ENCODE measurements around the gene CHAC1. TPM values are rescaled to one million over a fixed set of nuclear protein-coding genes. Genes with fewer than 3 reads are reported as not detected.

Gene CHAC1
- total RNA-seq, 1 donor: 30.0 TPM

GRCh38 chr15:40932156-40932555 lies 21.1 kb upstream of the CHAC1 start:
- H3K27me3 ChIP-seq (ENCODE audit: insufficient read depth, low read length): peaks cover 61% of the 10 kb centered on the region
- H3K9me3 ChIP-seq (ENCODE audit: low read depth, low read length): no peaks in the 10 kb centered on the region
- DNase-seq (ENCODE audit: insufficient read length, low spot score, missing footprints): peak; percentile 77
- H3K27ac ChIP-seq (ENCODE audit: low read depth, low read length): no peak overlapping the region
- peaks cover 22% of the 10 kb centered on the region for H3K4me1 ChIP-seq (ENCODE audit: insufficient read depth, low read length)
- no peak for TF ChIP-seq CTCF (IDR thresholded peaks at IDR 0.05; ENCODE audit: extremely low read depth, low read depth, low read length)
- no peaks in the 10 kb centered on the region for H3K79me2 ChIP-seq (ENCODE audit: insufficient read depth, low read length)
- H4K20me1 ChIP-seq (ENCODE audit: insufficient read depth, low read length): no peaks in the 10 kb centered on the region
- H2AFZ ChIP-seq (ENCODE audit: low read length): no peak overlapping the region
- no peak overlapping the region for H3K4me2 ChIP-seq (ENCODE audit: insufficient read depth, low read length)
- H3K36me3 ChIP-seq (ENCODE audit: insufficient read depth, low read length): no peaks in the 10 kb centered on the region
- H3K4me3 ChIP-seq (ENCODE audit: insufficient read depth, low read length): no peak overlapping the region

GRCh38 chr15:40932649-40933516 lies 20.4 kb upstream of the CHAC1 start:
- H3K4me2 ChIP-seq (ENCODE audit: insufficient read depth, low read length): no peak overlapping the region

GRCh38 chr15:40933517-40933902 lies 19.8 kb upstream of the CHAC1 start:
- peaks cover 50% of the 10 kb centered on the region for H3K27me3 ChIP-seq (ENCODE audit: insufficient read depth, low read length)
- H3K4me2 ChIP-seq (ENCODE audit: insufficient read depth, low read length): no peak overlapping the region
- H3K4me3 ChIP-seq (ENCODE audit: insufficient read depth, low read length): no peak overlapping the region
- no peaks in the 10 kb centered on the region for H4K20me1 ChIP-seq (ENCODE audit: insufficient read depth, low read length)
- no peak overlapping the region for H2AFZ ChIP-seq (ENCODE audit: low read length)
- H3K9me3 ChIP-seq (ENCODE audit: low read depth, low read length): no peaks in the 10 kb centered on the region
- H3K4me1 ChIP-seq (ENCODE audit: insufficient read depth, low read length): peaks cover 27% of the 10 kb centered on the region
- H3K36me3 ChIP-seq (ENCODE audit: insufficient read depth, low read length): no peaks in the 10 kb centered on the region
- H3K27ac ChIP-seq (ENCODE audit: low read depth, low read length): no peak overlapping the region
- H3K79me2 ChIP-seq (ENCODE audit: insufficient read depth, low read length): no peaks in the 10 kb centered on the region
- TF ChIP-seq CTCF (IDR thresholded peaks at IDR 0.05; ENCODE audit: extremely low read depth, low read depth, low read length): no peak
- DNase-seq (ENCODE audit: insufficient read length, low spot score, missing footprints): peak; percentile 88

More at GRCh38 chr15:40932649-40933516, 20.4 kb upstream of the CHAC1 start:
- peak; percentile 80 for DNase-seq (ENCODE audit: insufficient read length, low spot score, missing footprints)
- Histone ChIP-seq H3K4me3 (ENCODE audit: insufficient read depth, low read length) (no peak overlapping the region), H4K20me1 (ENCODE audit: insufficient read depth, low read length) (no peaks in the 10 kb centered on the region), H3K27ac (ENCODE audit: low read depth, low read length) (no peak overlapping the region), H3K9me3 (ENCODE audit: low read depth, low read length) (no peaks in the 10 kb centered on the region), H3K4me1 (ENCODE audit: insufficient read depth, low read length) (peaks cover 27% of the 10 kb centered on the region), H2AFZ (ENCODE audit: low read length) (no peak overlapping the region), H3K27me3 (ENCODE audit: insufficient read depth, low read length) (peaks cover 55% of the 10 kb centered on the region), H3K79me2 (ENCODE audit: insufficient read depth, low read length) (no peaks in the 10 kb centered on the region), H3K36me3 (ENCODE audit: insufficient read depth, low read length) (no peaks in the 10 kb centered on the region)
- TF ChIP-seq CTCF (IDR thresholded peaks at IDR 0.05; ENCODE audit: extremely low read depth, low read depth, low read length): no peak

- no peaks in the 10 kb centered on the region for H3K79me2 ChIP-seq (ENCODE audit: insufficient read depth, low read length)
- no peak overlapping the region for H3K4me2 ChIP-seq (ENCODE audit: insufficient read depth, low read length)
- H3K27me3 ChIP-seq (ENCODE audit: insufficient read depth, low read length): peaks cover 41% of the 10 kb centered on the region
- no peaks in the 10 kb centered on the region for H3K9me3 ChIP-seq (ENCODE audit: low read depth, low read length)
- no peak for TF ChIP-seq CTCF (IDR thresholded peaks at IDR 0.05; ENCODE audit: extremely low read depth, low read depth, low read length)
- no peak overlapping the region for H2AFZ ChIP-seq (ENCODE audit: low read length)
- peaks cover 25% of the 10 kb centered on the region for H3K4me1 ChIP-seq (ENCODE audit: insufficient read depth, low read length)
- no peak for DNase-seq (ENCODE audit: insufficient read length, low spot score, missing footprints)
- H3K4me3 ChIP-seq (ENCODE audit: insufficient read depth, low read length): no peak overlapping the region
- H3K27ac ChIP-seq (ENCODE audit: low read depth, low read length): no peak overlapping the region
- H4K20me1 ChIP-seq (ENCODE audit: insufficient read depth, low read length): no peaks in the 10 kb centered on the region
- no peaks in the 10 kb centered on the region for H3K36me3 ChIP-seq (ENCODE audit: insufficient read depth, low read length)
Observed at GRCh38 chr15:40934457-40934856, 18.8 kb upstream of the CHAC1 start.

Measured in osteoblast (primary cell).